IMR-90 (cell line): ENCODE results near the gene ZFP57. TPM values are rescaled to one million over a fixed set of nuclear protein-coding genes. Genes with fewer than 3 reads are reported as not detected.

Experiments used
- ATAC-seq: fragments of 200-7000 bp; cut with Tn5 transposase; 2 replicates; pipeline ENCODE4 v1.9.1; 2020; ENCODE audit warnings: low read depth, mild to moderate bottlenecking, moderate library complexity
- BruUV-seq: library from RNA; stranded (reverse); fragments of 400-500 nt; replicated peaks from 2 replicates; lab custom pipeline; 2021; lab: Mats Ljungman, UMichigan
- CTCF ChIA-PET: fragments of 300-600 bp; formaldehyde crosslinking; extraction: SDS; loops from one replicate; lab custom pipeline; 2021; ENCODE audit warnings: antibody characterized with exemption; lab: Yijun Ruan, JAX
- POLR2A ChIA-PET: fragments of 300-600 bp; sonication (Branson Sonifier 250); formaldehyde crosslinking; loops from one replicate; lab custom pipeline; 2022; ENCODE audit warnings: antibody characterized with exemption; ENCODE audit not compliant: unreplicated experiment; lab: Charles Lee
- DNase-seq: peaks from one replicate; pipeline ENCODE4 v3.0.0; 2013
- H2AFZ ChIP-seq: replicated peaks from 2 replicates; pipeline ENCODE3; 2013; ENCODE audit warnings: low read length, mild to moderate bottlenecking; ENCODE audit not compliant: poor library complexity
- H2AK5ac ChIP-seq: 2 replicates; pipeline ENCODE4 v1.6.1; 2013; ENCODE audit warnings: low read depth, low read length, inconsistent platforms
- H2AK9ac ChIP-seq: replicated peaks from 2 replicates; pipeline ENCODE3; 2013; ENCODE audit warnings: mild to moderate bottlenecking, low read depth, low read length, moderate library complexity; ENCODE audit not compliant: poor library complexity
- H2BK120ac ChIP-seq: 2 replicates; pipeline ENCODE4 v1.6.1; 2013; ENCODE audit warnings: low read depth, low read length, inconsistent platforms
- H2BK15ac ChIP-seq: 3 replicates; pipeline ENCODE4 v1.6.1; 2013; ENCODE audit warnings: low read depth, low read length, inconsistent platforms
- H2BK20ac ChIP-seq: 2 replicates; pipeline ENCODE4 v1.6.1; 2013; ENCODE audit warnings: low read depth, mild to moderate bottlenecking, inconsistent platforms, low read length, moderate library complexity
- H2BK5ac ChIP-seq: 2 replicates; pipeline ENCODE4 v1.6.1; 2013; ENCODE audit warnings: mild to moderate bottlenecking, low read depth, low read length, inconsistent platforms; ENCODE audit not compliant: poor library complexity, severe bottlenecking
- H3K14ac ChIP-seq: replicated peaks from 2 replicates; pipeline ENCODE4 v1.6.1; 2013; ENCODE audit warnings: low read depth, low read length, inconsistent platforms
- H3K18ac ChIP-seq: 2 replicates; pipeline ENCODE4 v1.6.1; 2013; ENCODE audit warnings: low read depth, low read length, control low read depth
- H3K23ac ChIP-seq: 2 replicates; pipeline ENCODE4 v1.6.1; 2013; ENCODE audit warnings: low read depth, low read length, inconsistent platforms
- H3K27ac ChIP-seq: 2 replicates; pipeline ENCODE4 v1.5.1; 2013; ENCODE audit warnings: mild to moderate bottlenecking, control low read depth, low read length; ENCODE audit not compliant: insufficient read depth
- H3K27me3 ChIP-seq: 2 replicates; pipeline ENCODE4 v1.6.1; 2013; ENCODE audit warnings: low read length; ENCODE audit not compliant: control insufficient read depth, insufficient read depth
- H3K36me3 ChIP-seq: 2 replicates; pipeline ENCODE4 v1.6.1; 2013; ENCODE audit warnings: low read length, mixed read lengths; ENCODE audit not compliant: control insufficient read depth, insufficient read depth
- H3K4ac ChIP-seq: 2 replicates; pipeline ENCODE4 v1.6.1; 2013; ENCODE audit warnings: low read depth, low read length, inconsistent platforms
- H3K4me1 ChIP-seq: 2 replicates; pipeline ENCODE4 v1.6.1; 2013; ENCODE audit warnings: low read length, mixed read lengths; ENCODE audit not compliant: control insufficient read depth, insufficient read depth
- H3K4me2 ChIP-seq: 2 replicates; pipeline ENCODE4 v1.6.1; 2013; ENCODE audit warnings: low read depth, mild to moderate bottlenecking, control low read depth, low read length, moderate library complexity
- H3K4me3 ChIP-seq: 2 replicates; pipeline ENCODE4 v1.5.1; 2013; ENCODE audit warnings: low read depth, mild to moderate bottlenecking, control low read depth, low read length, moderate library complexity; ENCODE audit not compliant: insufficient read depth
- H3K56ac ChIP-seq: 2 replicates; pipeline ENCODE4 v1.6.1; 2013; ENCODE audit warnings: low read length, inconsistent platforms; ENCODE audit not compliant: insufficient read depth; ENCODE audit errors: extremely low read depth
- H3K79me1 ChIP-seq, 2 experiments: 2 replicates each; pipeline ENCODE4 v1.6.1; 2013; ENCODE audit warnings: low read length in 2 of 2, inconsistent platforms in 1 of 2, low read depth in 1 of 2
- H3K9ac ChIP-seq: 2 replicates; pipeline ENCODE4 v1.6.1; 2013; ENCODE audit warnings: low read depth, low read length, control low read depth
- H3K9me1 ChIP-seq: 2 replicates; pipeline ENCODE4 v1.6.1; 2013; ENCODE audit warnings: low read length, inconsistent platforms; ENCODE audit not compliant: insufficient read depth
- H3K9me3 ChIP-seq: 2 replicates; pipeline ENCODE4 v1.6.1; 2013; ENCODE audit warnings: low read length; ENCODE audit not compliant: control insufficient read depth, insufficient read depth
- H4K20me1 ChIP-seq: 2 replicates; pipeline ENCODE4 v1.6.1; 2013; ENCODE audit warnings: low read length, inconsistent platforms; ENCODE audit not compliant: insufficient read depth
- H4K5ac ChIP-seq: 2 replicates; pipeline ENCODE4 v1.6.1; 2013; ENCODE audit warnings: mild to moderate bottlenecking, low read depth, low read length, control low read depth
- H4K8ac ChIP-seq, 2 experiments: 2 replicates each; pipeline ENCODE4 v1.6.1; 2013; ENCODE audit warnings: low read depth in 2 of 2, low read length in 2 of 2, control low read depth in 1 of 2, inconsistent platforms in 1 of 2
- H4K91ac ChIP-seq: 2 replicates; pipeline ENCODE4 v1.6.1; 2013; ENCODE audit warnings: low read depth, low read length, inconsistent platforms; ENCODE audit not compliant: insufficient read depth
- BHLHE40 ChIP-seq: fragments of 150-350 bp; IDR thresholded peaks from 2 replicates; pipeline ENCODE4 v1.6.1; 2016; ENCODE audit warnings: mild to moderate bottlenecking, low read depth, low read length
- CEBPB ChIP-seq: IDR thresholded peaks from 2 replicates; pipeline ENCODE4 v1.6.1; 2012; ENCODE audit warnings: low read depth, low read length, improper control_type of control experiment
- CHD1 ChIP-seq: IDR thresholded peaks from 2 replicates; pipeline ENCODE4 v1.6.1; 2012; ENCODE audit warnings: low read depth, low read length, improper control_type of control experiment
- CTCF ChIP-seq: conservative IDR thresholded peaks from 2 replicates; pipeline ENCODE4 v1.5.1; 2012; ENCODE audit warnings: mild to moderate bottlenecking, low read depth, low read length, improper control_type of control experiment
- ELK1 ChIP-seq: fragments of 150-350 bp; IDR thresholded peaks from 2 replicates; pipeline ENCODE4 v1.6.1; 2016; ENCODE audit warnings: low read depth, mild to moderate bottlenecking, low read length, moderate library complexity, borderline replicate concordance
- FOS ChIP-seq: fragments of 150-350 bp; IDR thresholded peaks from 2 replicates; pipeline ENCODE4 v1.6.1; 2016; ENCODE audit warnings: low read depth, low read length
- MAFK ChIP-seq: IDR thresholded peaks from 2 replicates; pipeline ENCODE4 v1.6.1; 2012; ENCODE audit warnings: low read depth, low read length, improper control_type of control experiment
- MAZ ChIP-seq: IDR thresholded peaks from 2 replicates; pipeline ENCODE4 v1.6.1; 2012; ENCODE audit warnings: low read depth, mild to moderate bottlenecking, low read length, improper control_type of control experiment, moderate library complexity, borderline replicate concordance
- MXI1 ChIP-seq: IDR thresholded peaks from 2 replicates; pipeline ENCODE4 v1.6.1; 2012; ENCODE audit warnings: low read depth, mild to moderate bottlenecking, low read length, moderate library complexity, borderline replicate concordance
- NFE2L2 ChIP-seq: fragments of 150-350 bp; IDR thresholded peaks from 2 replicates; pipeline ENCODE4 v1.6.1; 2016; ENCODE audit warnings: low read depth, mild to moderate bottlenecking, low read length
- POLR2A ChIP-seq: IDR thresholded peaks from 2 replicates; pipeline ENCODE4 v1.6.1; 2012; ENCODE audit warnings: mild to moderate bottlenecking, low read depth, low read length
- RAD21 ChIP-seq: IDR thresholded peaks from 2 replicates; pipeline ENCODE4 v1.6.1; 2012; ENCODE audit warnings: low read length, improper control_type of control experiment
- RCOR1 ChIP-seq: IDR thresholded peaks from 2 replicates; pipeline ENCODE4 v1.6.1; 2012; ENCODE audit warnings: mild to moderate bottlenecking, low read length, improper control_type of control experiment; ENCODE audit not compliant: insufficient replicate concordance
- RFX5 ChIP-seq: IDR thresholded peaks from 2 replicates; pipeline ENCODE4 v1.8.0; 2012; ENCODE audit warnings: low read depth, mild to moderate bottlenecking, low read length, moderate library complexity
- SMC3 ChIP-seq: fragments of 150-350 bp; IDR thresholded peaks from 2 replicates; pipeline ENCODE4 v1.6.1; 2016; ENCODE audit warnings: low read depth, mild to moderate bottlenecking, antibody characterized with exemption, low read length, moderate library complexity
- USF2 ChIP-seq: fragments of 150-350 bp; IDR thresholded peaks from 2 replicates; pipeline ENCODE4 v1.6.1; 2017; ENCODE audit warnings: mild to moderate bottlenecking, antibody characterized with exemption, low read length, low read depth
- WGBS, 2 experiments: methylation state at CpG; one replicate each; pipeline versions ENCODE4 v1.1.5 to v1.1.7; 2013; ENCODE audit warnings: missing lambda C conversion rate in 2 of 2; ENCODE audit not compliant: insufficient read length in 1 of 2; ENCODE audit errors: extremely low coverage in 2 of 2; 5-methylcytosine and 5-hydroxymethylcytosine counted together
- dilution Hi-C: fragments of 300-500 bp; cut with HindIII; formaldehyde crosslinking; loops from one replicate; pipeline ENCODE4 v1.14.3; 2018; ENCODE audit warnings: low sequenced_read_pairs; ENCODE audit not compliant: unreplicated experiment
- in situ Hi-C: fragments of 300-500 bp; cut with MboI; formaldehyde crosslinking; loops from 3 replicates; pipeline ENCODE4 v1.14.3; 2019; ENCODE audit warnings: low sequenced_read_pairs, inconsistent platforms, mixed read lengths
- intact Hi-C: fragments of 100-400 bp; cut with micrococcal nuclease; formaldehyde crosslinking; loops from 2 replicates; pipeline ENCODE4 v1.10.0; 2022
- polyA plus RNA-seq, 3 experiments: library from polyadenylated mRNA; depleted of rRNA; stranded (reverse); fragments of >200 nt; gene quantifications; 2 replicates each; pipeline ENCODE4 v1.2.3, GENCODE V29; 2012; ENCODE audit warnings: low replicate concordance in 1 of 3
- total RNA-seq: library from RNA; depleted of rRNA; stranded (reverse); fragments of >200 nt; gene quantifications from 2 replicates; pipeline ENCODE4 v1.2.3, GENCODE V29; 2012

The ZFP57 gene
- total and polyA plus RNA-seq, 2 of the 4 experiments (the other 2 are of a cell fraction), result not detected

GRCh38 chr6:29674008-29674407, 6.9 kb downstream of the ZFP57 start:
- Histone ChIP-seq H2AK5ac (no peak overlapping the region), H2AK9ac (no peak overlapping the region), H3K27me3 (no peaks in the 10 kb centered on the region), H3K56ac (no peak overlapping the region), H2AFZ (no peak overlapping the region), H3K79me1 (no peaks in the 10 kb centered on the region), H3K4ac (no peak overlapping the region), H3K27ac (no peak overlapping the region), H4K8ac (no peak overlapping the region), H3K9me3 (no peaks in the 10 kb centered on the region), H3K9ac (no peak overlapping the region), H3K4me2 (no peak overlapping the region), H2BK20ac (no peak overlapping the region), H3K4me3 (no peak overlapping the region), H3K36me3 (no peaks in the 10 kb centered on the region), H3K9me1 (no peaks in the 10 kb centered on the region), H3K18ac (no peak overlapping the region), H2BK5ac (no peak overlapping the region), H4K91ac (no peak overlapping the region), H3K4me1 (no peaks in the 10 kb centered on the region), H2BK120ac (no peak overlapping the region), H3K23ac (no peak overlapping the region), H2BK15ac (no peak overlapping the region), H3K14ac (no peak overlapping the region), H4K5ac (no peak overlapping the region), H4K20me1 (no peaks in the 10 kb centered on the region)
- ChIA-PET CTCF (interaction anchor here (1.3 kb wide), 1 partner anchor 21 kb away, joined by 4 read pairs; no protein-coding TSS in a partner anchor), POLR2A (no interaction called here)
- ATAC-seq (no peak), DNase-seq (no peak)
- intact Hi-C loops, result no loop called here
- TF ChIP-seq MAFK (no peak), MXI1 (no peak), CEBPB (no peak), FOS (no peak), NFE2L2 (no peak), USF2 (no peak), RFX5 (no peak), SMC3 (no peak), POLR2A (no peak), RCOR1 (no peak), MAZ (no peak), CHD1 (no peak), RAD21 (no peak), ELK1 (no peak), CTCF (no peak), BHLHE40 (no peak)
- no TSS peak for BruUV-seq
- in situ Hi-C loops, result no loop called here
- dilution Hi-C loops, result no loop called here
- WGBS, 2 experiments, result no CpG with 5 or more reads among the region's 5 CpGs
